GM12873 (cell line): ENCODE measurements around the gene PLPP6.

Experiments
- CTCF ChIP-seq: IDR thresholded peaks from 2 replicates; pipeline ENCODE4 v1.5.1; 2012; ENCODE audit warnings: low read depth, mild to moderate bottlenecking, moderate library complexity, low read length, control low read depth; ENCODE audit not compliant: insufficient read depth; ENCODE audit errors: missing control alignments

Gene PLPP6

GRCh38 chr9:4686112-4686511 lies 24.0 kb downstream of the PLPP6 start:
- TF ChIP-seq CTCF: no peak

DNA sequence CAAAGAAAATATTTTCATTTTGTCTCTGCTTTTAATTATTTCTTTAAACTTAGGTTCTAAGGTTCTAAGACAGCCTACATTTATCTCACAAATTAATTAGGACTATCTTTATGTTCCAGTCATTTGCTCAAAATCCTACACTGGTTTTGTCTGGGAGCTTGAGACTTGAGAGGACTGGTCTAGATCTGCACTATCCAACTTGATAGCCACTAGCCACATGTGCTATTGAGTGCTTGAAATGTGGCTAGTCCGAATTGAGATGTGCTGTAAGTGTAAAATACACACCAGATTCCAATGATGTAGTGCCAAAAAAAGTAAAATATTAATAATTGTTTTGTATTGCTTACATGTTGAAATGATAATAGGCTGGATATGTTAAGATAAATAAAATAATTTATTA lies 24.5 kb downstream of the PLPP6 start:
- TF ChIP-seq CTCF: no peak

- no peak for TF ChIP-seq CTCF
These were observed 26.9 kb downstream of the PLPP6 start for GRCh38 chr9:4689021-4689420.

DNA sequence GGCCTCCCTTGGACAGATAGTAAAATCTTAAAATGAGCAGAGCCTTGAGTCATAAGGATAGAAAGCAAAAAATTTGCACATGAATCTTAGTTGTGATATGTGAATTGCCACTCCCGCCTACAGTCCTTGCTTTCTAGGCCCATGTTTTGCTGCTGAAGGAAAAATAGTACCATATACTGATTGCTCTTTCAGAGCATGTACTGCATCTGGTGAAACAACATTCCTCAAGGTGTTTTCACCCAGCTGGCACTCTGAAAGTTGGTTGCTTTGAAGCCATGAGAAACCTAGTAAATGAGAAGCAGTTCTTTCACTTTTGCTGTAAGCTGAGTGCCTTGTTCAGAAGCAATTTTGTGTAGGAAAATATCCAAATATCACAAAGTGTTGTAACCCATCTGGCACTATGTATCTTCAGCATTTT lies 27.6 kb downstream of the PLPP6 start:
- TF ChIP-seq CTCF: no peak

DNA sequence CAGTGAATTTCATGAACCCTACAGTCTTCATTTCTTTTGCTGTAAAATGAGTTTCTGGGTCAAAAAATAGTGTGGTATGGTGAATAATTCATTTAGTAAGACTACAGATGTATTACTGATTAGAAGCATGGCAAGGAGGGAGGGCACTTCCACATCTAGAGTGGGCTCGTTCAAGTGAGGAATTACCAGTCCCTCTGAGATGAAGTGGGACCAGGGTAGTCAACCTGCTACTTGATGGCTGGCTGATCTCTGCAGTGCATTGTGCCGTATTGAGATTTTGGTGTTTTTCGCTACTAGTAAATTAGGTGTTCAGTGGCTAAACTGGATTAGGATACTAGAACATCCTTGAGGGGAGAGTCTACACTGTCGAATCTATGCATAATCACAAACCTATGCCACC lies 28.1 kb downstream of the PLPP6 start:
- no peak for TF ChIP-seq CTCF

- TF ChIP-seq CTCF: no peak
These were observed 29.7 kb downstream of the PLPP6 start for GRCh38 chr9:4691795-4692194.

- TF ChIP-seq CTCF: no peak
These were observed 38.0 kb downstream of the PLPP6 start for GRCh38 chr9:4700091-4700490.
